Measurements from ENCODE around the gene AFAP1.

DNA sequence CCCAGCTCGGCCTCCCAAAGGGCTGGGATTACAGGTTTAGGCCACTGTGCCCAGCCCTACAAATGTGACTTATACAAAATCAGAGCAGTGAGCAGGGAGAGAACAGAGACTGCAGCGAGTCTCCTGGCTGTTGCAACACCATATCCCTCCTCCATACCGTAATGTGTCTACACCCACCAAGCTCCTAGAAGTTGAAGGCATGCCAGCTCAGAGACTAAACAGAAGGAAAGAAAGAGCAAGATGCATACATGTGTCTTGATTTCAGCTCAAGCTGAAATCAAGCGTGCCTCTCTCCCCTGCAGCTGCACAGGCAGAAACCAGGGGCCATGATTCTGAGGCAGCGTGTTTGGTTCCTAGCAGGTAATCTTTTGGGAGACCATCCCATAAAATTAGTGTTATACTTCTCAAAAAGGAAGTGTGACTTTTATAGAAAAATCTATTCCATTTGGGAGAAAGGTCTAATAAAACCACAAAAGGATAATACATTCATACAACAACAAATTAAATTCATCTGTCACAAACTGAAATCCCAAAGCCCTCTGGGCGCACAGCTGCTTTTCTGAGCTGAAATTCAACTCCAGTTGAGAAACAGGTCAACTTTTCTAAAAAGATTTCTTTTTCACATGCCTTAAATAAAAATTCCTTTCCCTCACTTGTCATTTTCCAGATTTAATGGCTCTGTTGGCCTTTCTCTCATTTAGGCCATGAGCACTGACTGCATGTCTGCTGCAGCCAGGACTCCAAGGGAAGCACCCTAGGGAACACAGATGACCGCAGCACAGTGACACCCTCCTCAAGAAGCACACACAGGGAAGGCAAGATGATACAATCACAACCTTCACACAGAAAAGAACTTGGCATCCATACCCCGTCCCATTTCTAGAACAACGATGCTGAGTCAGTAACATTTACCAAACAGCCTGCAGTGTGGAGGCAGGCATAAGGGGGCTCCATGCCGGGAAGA lies 34.4 kb downstream of the AFAP1 start:
- TF ChIP-seq CTCF (tag by site-specific recombination; IDR thresholded peaks at IDR 0.05) (no peak), ZBTB8A (tag by site-specific recombination; IDR thresholded peaks at IDR 0.05) (no peak)
